Measurements from ENCODE around the gene CRYGN. TPM values are rescaled to one million over a fixed set of nuclear protein-coding genes. Genes with fewer than 3 reads are reported as not detected.

Gene CRYGN
- total and polyA plus RNA-seq, 2 donors (not counting 1 experiment from before 2014, with no cell fraction given), result 0.07 to 0.50 TPM

GRCh38 chr7:151405056-151405455, 34.9 kb downstream of the CRYGN start:
- H3K9me3 ChIP-seq (ENCODE audit: control insufficient read depth, insufficient read depth, low read depth, low read length), result no peaks in the 10 kb centered on the region
- DNase-seq (ENCODE audit: low read depth in 2 of 2), result no peak
- no peak for TF ChIP-seq EZH2 (IDR thresholded peaks at IDR 0.05; ENCODE audit: low read length, missing control alignments)
- TF ChIP-seq CTCF (conservative IDR thresholded peaks at IDR 0.05 in 1 of 2, IDR thresholded peaks at IDR 0.05 in 1 of 2; ENCODE audit: low read depth in 1 of 2, low read length in 2 of 2), result no peak
- no peaks in the 10 kb centered on the region for H4K20me1 ChIP-seq (ENCODE audit: control insufficient read depth, extremely low read depth, insufficient read depth, low read length)
- H3K4me3 ChIP-seq (replicated peaks in 1 of 4; ENCODE audit: control extremely low read depth in 1 of 4, insufficient read depth in 1 of 4, low read depth in 3 of 4, low read length in 4 of 4), result no peak overlapping the region
- no peak overlapping the region for H3K9ac ChIP-seq (ENCODE audit: insufficient read depth, low read length)
- H3K36me3 ChIP-seq (ENCODE audit: control insufficient read depth, insufficient read depth, low read length), result no peaks in the 10 kb centered on the region
- no peak overlapping the region for H3K4me2 ChIP-seq (ENCODE audit: extremely low read depth, insufficient read depth, low read length)
- no peak overlapping the region for H2AFZ ChIP-seq (ENCODE audit: low read length)
- H3K27ac ChIP-seq (ENCODE audit: insufficient read depth, low read length), result no peak overlapping the region
- H3K4me1 ChIP-seq (ENCODE audit: control insufficient read depth, extremely low read depth, insufficient read depth, low read length), result no peaks in the 10 kb centered on the region
- no peaks in the 10 kb centered on the region for H3K79me2 ChIP-seq (ENCODE audit: control insufficient read depth, insufficient read depth, low read length)
- H3K27me3 ChIP-seq (ENCODE audit: control insufficient read depth, insufficient read depth, low read length), result peaks cover 16% of the 10 kb centered on the region

DNA sequence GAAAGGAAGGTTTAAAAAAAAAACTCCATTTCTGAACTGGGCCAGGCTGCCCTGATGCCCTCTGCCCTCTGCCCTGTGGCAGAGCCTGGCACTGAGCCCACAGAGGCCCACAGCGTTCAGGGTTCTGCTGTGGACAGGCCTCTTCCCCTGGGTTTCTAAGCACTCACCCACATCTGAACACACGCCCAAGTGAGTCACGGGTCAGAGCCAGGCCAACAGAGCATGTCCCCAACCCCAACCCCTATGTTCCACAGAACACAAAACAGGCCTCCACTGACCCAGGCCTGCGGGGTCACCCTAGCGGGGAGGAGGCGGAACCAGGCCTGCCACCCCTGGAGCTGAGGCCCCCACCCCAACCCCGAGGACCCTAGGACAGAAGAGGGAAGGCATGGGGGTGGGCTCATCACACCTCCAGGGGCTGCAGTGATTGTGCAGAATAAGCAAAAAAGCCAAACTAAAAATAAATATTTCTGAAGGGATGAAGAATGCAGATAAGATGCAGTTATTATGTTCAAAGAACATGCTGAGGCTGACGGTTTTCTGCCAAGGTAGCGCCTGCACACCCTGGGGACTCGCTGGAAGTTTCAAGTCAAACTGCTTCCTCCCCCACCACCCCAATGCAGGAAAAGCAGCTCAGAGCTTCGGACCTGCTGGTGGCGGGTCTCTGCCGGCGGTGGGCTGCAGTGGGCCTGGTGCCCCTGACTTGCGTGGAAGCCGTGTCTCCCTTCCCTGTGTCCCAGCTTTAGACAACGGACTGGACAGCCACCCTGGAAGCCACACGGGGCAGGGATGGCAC, 35.5 kb downstream of the CRYGN start:
- H3K36me3 ChIP-seq (ENCODE audit: control insufficient read depth, insufficient read depth, low read length), result no peaks in the 10 kb centered on the region
- no peak overlapping the region for H2AFZ ChIP-seq (ENCODE audit: low read length)
- H3K79me2 ChIP-seq (ENCODE audit: control insufficient read depth, insufficient read depth, low read length), result no peaks in the 10 kb centered on the region
- TF ChIP-seq CTCF (conservative IDR thresholded peaks at IDR 0.05 in 1 of 2, IDR thresholded peaks at IDR 0.05 in 1 of 2; ENCODE audit: low read depth in 1 of 2, low read length in 2 of 2) (no peak), EZH2 (IDR thresholded peaks at IDR 0.05; ENCODE audit: low read length, missing control alignments) (no peak)
- H3K4me2 ChIP-seq (ENCODE audit: extremely low read depth, insufficient read depth, low read length), result no peak overlapping the region
- peaks cover 10% of the 10 kb centered on the region for H3K27me3 ChIP-seq (ENCODE audit: control insufficient read depth, insufficient read depth, low read length)
- H3K9me3 ChIP-seq (ENCODE audit: control insufficient read depth, insufficient read depth, low read depth, low read length), result no peaks in the 10 kb centered on the region
- no peaks in the 10 kb centered on the region for H4K20me1 ChIP-seq (ENCODE audit: control insufficient read depth, extremely low read depth, insufficient read depth, low read length)
- peak; percentile 14 to 84 for DNase-seq (ENCODE audit: low read depth in 2 of 2)
- no peak overlapping the region for H3K9ac ChIP-seq (ENCODE audit: insufficient read depth, low read length)
- no peak overlapping the region for H3K4me3 ChIP-seq (replicated peaks in 1 of 4; ENCODE audit: control extremely low read depth in 1 of 4, insufficient read depth in 1 of 4, low read depth in 3 of 4, low read length in 4 of 4)
- no peaks in the 10 kb centered on the region for H3K4me1 ChIP-seq (ENCODE audit: control insufficient read depth, extremely low read depth, insufficient read depth, low read length)
- no peak overlapping the region for H3K27ac ChIP-seq (ENCODE audit: insufficient read depth, low read length)

GRCh38 chr7:151403764-151404163, 36.2 kb downstream of the CRYGN start:
- no peaks in the 10 kb centered on the region for H4K20me1 ChIP-seq (ENCODE audit: control insufficient read depth, extremely low read depth, insufficient read depth, low read length)
- no peaks in the 10 kb centered on the region for H3K4me1 ChIP-seq (ENCODE audit: control insufficient read depth, extremely low read depth, insufficient read depth, low read length)
- no peaks in the 10 kb centered on the region for H3K9me3 ChIP-seq (ENCODE audit: control insufficient read depth, insufficient read depth, low read depth, low read length)
- no peak overlapping the region for H3K4me3 ChIP-seq (replicated peaks in 1 of 4; ENCODE audit: control extremely low read depth in 1 of 4, insufficient read depth in 1 of 4, low read depth in 3 of 4, low read length in 4 of 4)
- H3K27ac ChIP-seq (ENCODE audit: insufficient read depth, low read length), result no peak overlapping the region
- H3K27me3 ChIP-seq (ENCODE audit: control insufficient read depth, insufficient read depth, low read length), result peaks cover 6% of the 10 kb centered on the region
- TF ChIP-seq CTCF (conservative IDR thresholded peaks at IDR 0.05 in 1 of 2, IDR thresholded peaks at IDR 0.05 in 1 of 2; ENCODE audit: low read depth in 1 of 2, low read length in 2 of 2) (no peak), EZH2 (IDR thresholded peaks at IDR 0.05; ENCODE audit: low read length, missing control alignments) (no peak)
- no peak overlapping the region for H3K9ac ChIP-seq (ENCODE audit: insufficient read depth, low read length)
- no peaks in the 10 kb centered on the region for H3K79me2 ChIP-seq (ENCODE audit: control insufficient read depth, insufficient read depth, low read length)
- H2AFZ ChIP-seq (ENCODE audit: low read length), result no peak overlapping the region
- no peaks in the 10 kb centered on the region for H3K36me3 ChIP-seq (ENCODE audit: control insufficient read depth, insufficient read depth, low read length)
- no peak for DNase-seq (ENCODE audit: low read depth in 2 of 2)
- H3K4me2 ChIP-seq (ENCODE audit: extremely low read depth, insufficient read depth, low read length), result no peak overlapping the region
